ACC112 (cell line): Measurements from ENCODE around the gene ATP5PO.
"Not testable (repeated sequence)": the region's sequence is repeated elsewhere in the genome, so short reads cannot be mapped to it uniquely, and the experiment has no call there.

ENCODE experiments used
- H2AFZ ChIP-seq: fragments of 200-600 bp; sonication (generic); one replicate; pipeline ENCODE4 v1.6.0; 2017; ENCODE audit warnings: antibody characterized with exemption, low read length; ENCODE audit not compliant: unreplicated experiment
- H3K27ac ChIP-seq: fragments of 200-600 bp; sonication (generic); 2 replicates; pipeline ENCODE4 v1.5.1; 2014; ENCODE audit warnings: low read depth, mild to moderate bottlenecking, antibody characterized with exemption, low read length, moderate library complexity
- H3K27me3 ChIP-seq: fragments of 200-600 bp; sonication (generic); 2 replicates; pipeline ENCODE4 v1.6.1; 2014; ENCODE audit warnings: mild to moderate bottlenecking, antibody characterized with exemption, low read length, moderate library complexity, mixed read lengths; ENCODE audit not compliant: insufficient read depth
- H3K36me3 ChIP-seq: fragments of 200-600 bp; sonication (generic); 2 replicates; pipeline ENCODE4 v1.6.1; 2016; ENCODE audit warnings: mild to moderate bottlenecking, antibody characterized with exemption, low read length, moderate library complexity, mixed read lengths; ENCODE audit not compliant: insufficient read depth
- H3K4me1 ChIP-seq: fragments of 200-600 bp; sonication (generic); one replicate; pipeline ENCODE4 v1.6.1; 2016; ENCODE audit warnings: low read length, mixed read lengths; ENCODE audit not compliant: insufficient read depth, unreplicated experiment, control insufficient read depth
- H3K4me3 ChIP-seq: fragments of 200-600 bp; sonication (generic); 2 replicates; pipeline ENCODE4 v1.5.1; 2014; ENCODE audit warnings: mild to moderate bottlenecking, low read depth, low read length
- H3K79me2 ChIP-seq: fragments of 200-600 bp; sonication (generic); one replicate; pipeline ENCODE4 v1.6.0; 2016; ENCODE audit warnings: low read length; ENCODE audit not compliant: control insufficient read depth, unreplicated experiment, insufficient read depth

ATP5PO gene

GRCh38 chr21:33940164-33940880, 24.7 kb upstream of the ATP5PO start:
- no peak overlapping the region for H2AFZ ChIP-seq
- no peaks in the 10 kb centered on the region for H3K4me1 ChIP-seq
- H3K79me2 ChIP-seq, result no peaks in the 10 kb centered on the region
- H3K4me3 ChIP-seq, result no peak overlapping the region
- no peaks in the 10 kb centered on the region for H3K27me3 ChIP-seq
- H3K36me3 ChIP-seq, result no peaks in the 10 kb centered on the region
- no peak overlapping the region for H3K27ac ChIP-seq

- H2AFZ ChIP-seq, result no peak overlapping the region
- no peak overlapping the region for H3K4me3 ChIP-seq
- no peaks in the 10 kb centered on the region for H3K36me3 ChIP-seq
- H3K79me2 ChIP-seq, result no peaks in the 10 kb centered on the region
- no peaks in the 10 kb centered on the region for H3K4me1 ChIP-seq
- no peak overlapping the region for H3K27ac ChIP-seq
- H3K27me3 ChIP-seq, result no peaks in the 10 kb centered on the region
These were observed 23.6 kb upstream of the ATP5PO start for GRCh38 chr21:33939226-33939625.

GRCh38 chr21:33938381-33938780, 22.8 kb upstream of the ATP5PO start:
- Histone ChIP-seq H3K27ac (no peak overlapping the region), H3K36me3 (no peaks in the 10 kb centered on the region), H3K4me3 (no peak overlapping the region), H2AFZ (no peak overlapping the region), H3K79me2 (no peaks in the 10 kb centered on the region), H3K27me3 (no peaks in the 10 kb centered on the region), H3K4me1 (no peaks in the 10 kb centered on the region)

GRCh38 chr21:33937931-33938339, 22.3 kb upstream of the ATP5PO start:
- Histone ChIP-seq H3K27me3 (no peaks in the 10 kb centered on the region), H3K4me3 (no peak overlapping the region), H3K4me1 (no peaks in the 10 kb centered on the region), H3K36me3 (no peaks in the 10 kb centered on the region), H2AFZ (no peak overlapping the region), H3K27ac (no peak overlapping the region), H3K79me2 (no peaks in the 10 kb centered on the region)

- no peak overlapping the region for H3K4me3 ChIP-seq
- no peak overlapping the region for H2AFZ ChIP-seq
- peaks cover 5% of the 10 kb centered on the region for H3K4me1 ChIP-seq
- H3K27me3 ChIP-seq, result no peaks in the 10 kb centered on the region
- no peaks in the 10 kb centered on the region for H3K36me3 ChIP-seq
- no peak overlapping the region for H3K27ac ChIP-seq
- H3K79me2 ChIP-seq, result no peaks in the 10 kb centered on the region
These were observed 21.5 kb upstream of the ATP5PO start for GRCh38 chr21:33937146-33937545.

- no peaks in the 10 kb centered on the region for H3K79me2 ChIP-seq
These were observed 20.9 kb upstream of the ATP5PO start for GRCh38 chr21:33936301-33937038.

GRCh38 chr21:33932731-33933130, 17.1 kb upstream of the ATP5PO start:
- Histone ChIP-seq H3K36me3 (no peaks in the 10 kb centered on the region), H3K79me2 (no peaks in the 10 kb centered on the region), H2AFZ (peak overlapping the region; percentile 96), H3K4me3 (peak overlapping the region; percentile 80; the same call in 1 of the 2 replicates), H3K27ac (no peak overlapping the region), H3K4me1 (peaks cover 6% of the 10 kb centered on the region), H3K27me3 (no peaks in the 10 kb centered on the region)

More at GRCh38 chr21:33936301-33937038, 20.9 kb upstream of the ATP5PO start:
- H3K36me3 ChIP-seq, result no peaks in the 10 kb centered on the region
- no peak overlapping the region for H3K27ac ChIP-seq
- no peak overlapping the region for H2AFZ ChIP-seq
- H3K4me1 ChIP-seq, result peaks cover 6% of the 10 kb centered on the region
- H3K27me3 ChIP-seq, result no peaks in the 10 kb centered on the region
- no peak overlapping the region for H3K4me3 ChIP-seq

GRCh38 chr21:33931799-33932390, 16.3 kb upstream of the ATP5PO start:
- Histone ChIP-seq H3K79me2 (no peaks in the 10 kb centered on the region), H3K36me3 (no peaks in the 10 kb centered on the region), H3K4me3 (peak overlapping the region; percentile 80), H3K27ac (no peak overlapping the region), H3K4me1 (peaks cover 6% of the 10 kb centered on the region), H2AFZ (peak overlapping the region; percentile 96), H3K27me3 (no peaks in the 10 kb centered on the region)

GRCh38 chr21:33931052-33931798, 15.6 kb upstream of the ATP5PO start:
- Histone ChIP-seq H3K4me3 (peak overlapping the region; percentile 80), H2AFZ (peak overlapping the region; percentile 91)
- not testable (repeated sequence) for H3K27me3 ChIP-seq, H3K4me1 ChIP-seq, H3K79me2 ChIP-seq, H3K36me3 ChIP-seq, H3K27ac ChIP-seq

- H3K36me3 ChIP-seq, H3K27me3 ChIP-seq, H3K4me1 ChIP-seq, H2AFZ ChIP-seq, H3K27ac ChIP-seq, H3K4me3 ChIP-seq, H3K79me2 ChIP-seq: not testable (repeated sequence)
These were observed 10.6 kb upstream of the ATP5PO start for GRCh38 chr21:33926248-33926647.
